ENCODE results near the gene XCL2. TPM values are rescaled to one million over a fixed set of nuclear protein-coding genes. Genes with fewer than 3 reads are reported as not detected.
"Not testable (repeated sequence)": the region's sequence is repeated elsewhere in the genome, so short reads cannot be mapped to it uniquely, and the experiment has no call there.

Gene XCL2
- total RNA-seq, 2 experiments from 2014 or later: not detected

DNA sequence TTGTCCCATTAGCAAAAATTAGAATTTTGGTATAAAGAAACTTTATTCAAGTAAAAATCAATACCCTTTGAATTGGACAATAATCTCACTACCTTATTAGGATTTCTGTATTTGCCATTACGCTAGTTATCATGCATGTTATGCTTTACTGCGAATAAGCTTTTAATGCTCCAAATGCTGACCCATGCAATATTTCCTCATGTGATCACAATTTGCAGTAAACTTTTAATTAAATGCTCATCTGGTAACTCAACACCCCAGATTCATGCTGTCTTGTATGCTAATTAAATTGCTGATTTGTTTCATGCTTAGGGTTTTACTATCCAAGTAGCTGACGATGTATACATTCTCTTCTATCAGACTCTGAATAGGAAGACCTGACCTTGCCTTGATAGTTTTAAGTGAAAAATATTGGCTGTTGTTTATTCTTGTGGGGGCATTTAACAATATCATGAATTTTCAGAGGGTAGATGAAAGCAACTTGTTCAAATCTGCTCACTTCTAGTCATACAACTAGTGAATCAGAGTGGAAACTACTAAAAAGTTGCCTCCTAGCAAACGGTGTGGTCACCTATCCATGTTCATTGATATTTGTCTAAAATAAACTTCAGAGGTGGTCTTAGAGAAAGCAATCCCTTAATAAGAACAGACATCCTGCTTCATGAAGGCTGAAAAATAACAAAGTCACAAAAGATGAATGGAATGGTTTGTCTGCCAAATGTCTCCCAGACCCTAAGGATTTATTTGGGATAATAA lies 38.2 kb upstream of the XCL2 start:
- CTCF ChIA-PET (ENCODE audit: unreplicated experiment): no interaction called here
- Histone ChIP-seq H3K4me2 (ENCODE audit: low read length) (no peak overlapping the region), H3K36me3 (ENCODE audit: insufficient read depth, low read length) (no peaks in the 10 kb centered on the region), H3K4me1 (ENCODE audit: insufficient read depth, low read length, poor library complexity, severe bottlenecking) (no peaks in the 10 kb centered on the region), H3K4me3 (ENCODE audit: low read depth, low read length, poor library complexity, severe bottlenecking) (no peak overlapping the region), H3K9me3 (ENCODE audit: low read length) (no peaks in the 10 kb centered on the region), H3K79me2 (ENCODE audit: insufficient read depth, low read depth, low read length) (no peaks in the 10 kb centered on the region), H3K9me2 (ENCODE audit: insufficient read depth, low read length) (no peaks in the 10 kb centered on the region), H3K27ac (ENCODE audit: low read depth, low read length, poor library complexity, severe bottlenecking) (no peak overlapping the region), H2AFZ (ENCODE audit: low read length) (no peak overlapping the region), H4K20me1 (ENCODE audit: insufficient read depth, low read length) (no peaks in the 10 kb centered on the region)
- no TSS peak for BruUV-seq (replicated peaks)
- TF ChIP-seq, protein P1, sequence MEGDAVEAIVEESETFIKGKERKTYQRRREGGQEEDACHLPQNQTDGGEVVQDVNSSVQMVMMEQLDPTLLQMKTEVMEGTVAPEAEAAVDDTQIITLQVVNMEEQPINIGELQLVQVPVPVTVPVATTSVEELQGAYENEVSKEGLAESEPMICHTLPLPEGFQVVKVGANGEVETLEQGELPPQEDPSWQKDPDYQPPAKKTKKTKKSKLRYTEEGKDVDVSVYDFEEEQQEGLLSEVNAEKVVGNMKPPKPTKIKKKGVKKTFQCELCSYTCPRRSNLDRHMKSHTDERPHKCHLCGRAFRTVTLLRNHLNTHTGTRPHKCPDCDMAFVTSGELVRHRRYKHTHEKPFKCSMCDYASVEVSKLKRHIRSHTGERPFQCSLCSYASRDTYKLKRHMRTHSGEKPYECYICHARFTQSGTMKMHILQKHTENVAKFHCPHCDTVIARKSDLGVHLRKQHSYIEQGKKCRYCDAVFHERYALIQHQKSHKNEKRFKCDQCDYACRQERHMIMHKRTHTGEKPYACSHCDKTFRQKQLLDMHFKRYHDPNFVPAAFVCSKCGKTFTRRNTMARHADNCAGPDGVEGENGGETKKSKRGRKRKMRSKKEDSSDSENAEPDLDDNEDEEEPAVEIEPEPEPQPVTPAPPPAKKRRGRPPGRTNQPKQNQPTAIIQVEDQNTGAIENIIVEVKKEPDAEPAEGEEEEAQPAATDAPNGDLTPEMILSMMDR (conservative IDR thresholded peaks at IDR 0.05; ENCODE audit: low read length): no peak
- no peak for TF ChIP-seq EZH2phosphoT487 (IDR thresholded peaks at IDR 0.05; ENCODE audit: borderline replicate concordance, low read depth, low read length)
- no peak for DNase-seq (ENCODE audit: low spot score)
- POLR2A ChIA-PET: no interaction called here
- intact Hi-C loops (cut with micrococcal nuclease; ENCODE audit: unreplicated experiment): no loop called here

DNA sequence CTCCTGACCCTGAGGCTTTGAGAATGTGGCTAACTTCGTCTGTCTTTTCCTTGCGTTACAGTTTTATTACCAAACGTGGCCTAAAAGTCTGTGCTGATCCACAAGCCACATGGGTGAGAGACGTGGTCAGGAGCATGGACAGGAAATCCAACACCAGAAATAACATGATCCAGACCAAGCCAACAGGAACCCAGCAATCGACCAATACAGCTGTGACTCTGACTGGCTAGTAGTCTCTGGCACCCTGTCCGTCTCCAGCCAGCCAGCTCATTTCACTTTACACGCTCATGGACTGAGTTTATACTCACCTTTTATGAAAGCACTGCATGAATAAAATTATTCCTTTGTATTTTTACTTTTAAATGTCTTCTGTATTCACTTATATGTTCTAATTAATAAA lies 37.2 kb upstream of the XCL2 start:
- H3K36me3 ChIP-seq (ENCODE audit: insufficient read depth, low read length); H3K4me1 ChIP-seq (ENCODE audit: insufficient read depth, low read length, poor library complexity, severe bottlenecking); CTCF ChIA-PET (ENCODE audit: unreplicated experiment); BruUV-seq (replicated peaks); intact Hi-C loops (cut with micrococcal nuclease; ENCODE audit: unreplicated experiment); H3K4me3 ChIP-seq (ENCODE audit: low read depth, low read length, poor library complexity, severe bottlenecking); H2AFZ ChIP-seq (ENCODE audit: low read length); POLR2A ChIA-PET; H3K9me3 ChIP-seq (ENCODE audit: low read length); H3K9me2 ChIP-seq (ENCODE audit: insufficient read depth, low read length); H3K27ac ChIP-seq (ENCODE audit: low read depth, low read length, poor library complexity, severe bottlenecking); H3K79me2 ChIP-seq (ENCODE audit: insufficient read depth, low read depth, low read length); H3K4me2 ChIP-seq (ENCODE audit: low read length); H4K20me1 ChIP-seq (ENCODE audit: insufficient read depth, low read length); DNase-seq (ENCODE audit: low spot score): not testable (repeated sequence)

- H2AFZ ChIP-seq (ENCODE audit: low read length); H3K4me1 ChIP-seq (ENCODE audit: insufficient read depth, low read length, poor library complexity, severe bottlenecking); H3K9me2 ChIP-seq (ENCODE audit: insufficient read depth, low read length); H3K27ac ChIP-seq (ENCODE audit: low read depth, low read length, poor library complexity, severe bottlenecking); H3K4me2 ChIP-seq (ENCODE audit: low read length); H4K20me1 ChIP-seq (ENCODE audit: insufficient read depth, low read length); CTCF ChIA-PET (ENCODE audit: unreplicated experiment); DNase-seq (ENCODE audit: low spot score); BruUV-seq (replicated peaks); intact Hi-C loops (cut with micrococcal nuclease; ENCODE audit: unreplicated experiment); POLR2A ChIA-PET; H3K36me3 ChIP-seq (ENCODE audit: insufficient read depth, low read length); H3K9me3 ChIP-seq (ENCODE audit: low read length); H3K79me2 ChIP-seq (ENCODE audit: insufficient read depth, low read depth, low read length); H3K4me3 ChIP-seq (ENCODE audit: low read depth, low read length, poor library complexity, severe bottlenecking): not testable (repeated sequence)
Measured at GRCh38 chr1:168580290-168580689, 36.5 kb upstream of the XCL2 start.

- H3K36me3 ChIP-seq (ENCODE audit: insufficient read depth, low read length); H3K4me2 ChIP-seq (ENCODE audit: low read length); BruUV-seq (replicated peaks); intact Hi-C loops (cut with micrococcal nuclease; ENCODE audit: unreplicated experiment); DNase-seq (ENCODE audit: low spot score); H3K79me2 ChIP-seq (ENCODE audit: insufficient read depth, low read depth, low read length); H3K4me1 ChIP-seq (ENCODE audit: insufficient read depth, low read length, poor library complexity, severe bottlenecking); CTCF ChIA-PET (ENCODE audit: unreplicated experiment); H4K20me1 ChIP-seq (ENCODE audit: insufficient read depth, low read length); H3K4me3 ChIP-seq (ENCODE audit: low read depth, low read length, poor library complexity, severe bottlenecking); H3K9me3 ChIP-seq (ENCODE audit: low read length); H2AFZ ChIP-seq (ENCODE audit: low read length); H3K9me2 ChIP-seq (ENCODE audit: insufficient read depth, low read length); H3K27ac ChIP-seq (ENCODE audit: low read depth, low read length, poor library complexity, severe bottlenecking): not testable (repeated sequence)
- POLR2A ChIA-PET: interaction anchor here (0.7 kb wide), 1 partner anchor 107 kb away, joined by 4 read pairs; no protein-coding TSS in a partner anchor
Measured at GRCh38 chr1:168578531-168579185, 34.9 kb upstream of the XCL2 start.

GRCh38 chr1:168576245-168576688 lies 32.5 kb upstream of the XCL2 start, which contains the start of gene XCL1:
Gene XCL1 (plus strand): TSS chr1:168576605. CDS start chr1:168576638, 33 bp downstream.
- H3K9me3 ChIP-seq (ENCODE audit: low read length); BruUV-seq (replicated peaks); H2AFZ ChIP-seq (ENCODE audit: low read length); H3K4me3 ChIP-seq (ENCODE audit: low read depth, low read length, poor library complexity, severe bottlenecking); H4K20me1 ChIP-seq (ENCODE audit: insufficient read depth, low read length); intact Hi-C loops (cut with micrococcal nuclease; ENCODE audit: unreplicated experiment); DNase-seq (ENCODE audit: low spot score); H3K4me1 ChIP-seq (ENCODE audit: insufficient read depth, low read length, poor library complexity, severe bottlenecking); H3K79me2 ChIP-seq (ENCODE audit: insufficient read depth, low read depth, low read length); H3K36me3 ChIP-seq (ENCODE audit: insufficient read depth, low read length); H3K4me2 ChIP-seq (ENCODE audit: low read length); H3K27ac ChIP-seq (ENCODE audit: low read depth, low read length, poor library complexity, severe bottlenecking); H3K9me2 ChIP-seq (ENCODE audit: insufficient read depth, low read length); CTCF ChIA-PET (ENCODE audit: unreplicated experiment): not testable (repeated sequence)
- POLR2A ChIA-PET: interaction anchor here (0.7 kb wide), 1 partner anchor 63 kb away, joined by 5 read pairs; no protein-coding TSS in a partner anchor

Measured in OCI-LY7 (cell line).